GM21737 (cell line): ENCODE results near the gene MYT1.
"Not testable (repeated sequence)": the region's sequence is repeated elsewhere in the genome, so short reads cannot be mapped to it uniquely, and the experiment has no call there.

Experiments used
- ATAC-seq: cut with Tn5 transposase; IDR thresholded peaks from one replicate; pipeline ENCODE4 v1.9.1; 2021; ENCODE audit warnings: mild to moderate bottlenecking, moderate library complexity; ENCODE audit not compliant: unreplicated experiment

Gene MYT1

GRCh38 chr20:64258071-64258823, 94.0 kb downstream of the MYT1 start:
- no peak for ATAC-seq

GRCh38 chr20:64260239-64260638, 96.0 kb downstream of the MYT1 start:
- ATAC-seq: no peak

DNA sequence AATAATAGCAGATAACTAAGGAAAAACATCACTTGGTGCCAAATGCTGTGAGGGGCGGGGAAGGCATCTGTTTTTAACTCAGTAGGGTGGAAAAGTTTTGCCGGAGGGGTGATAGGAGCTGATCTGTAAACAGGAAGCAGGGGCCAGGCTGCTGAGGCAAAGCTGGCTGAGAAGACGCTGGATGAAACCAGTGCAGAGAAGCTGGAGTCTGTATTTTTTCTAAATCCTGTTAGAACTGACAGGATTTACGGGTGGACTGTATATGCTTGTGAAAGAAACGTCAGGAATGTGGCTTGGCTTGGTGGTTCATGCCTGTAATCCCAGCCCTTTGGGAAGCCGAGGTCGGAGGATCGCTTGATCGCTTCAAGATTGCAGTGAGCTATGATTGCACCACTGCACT, 96.9 kb downstream of the MYT1 start:
- ATAC-seq: no peak

- no peak for ATAC-seq
These were observed 99.8 kb downstream of the MYT1 start for GRCh38 chr20:64264091-64264490.

DNA sequence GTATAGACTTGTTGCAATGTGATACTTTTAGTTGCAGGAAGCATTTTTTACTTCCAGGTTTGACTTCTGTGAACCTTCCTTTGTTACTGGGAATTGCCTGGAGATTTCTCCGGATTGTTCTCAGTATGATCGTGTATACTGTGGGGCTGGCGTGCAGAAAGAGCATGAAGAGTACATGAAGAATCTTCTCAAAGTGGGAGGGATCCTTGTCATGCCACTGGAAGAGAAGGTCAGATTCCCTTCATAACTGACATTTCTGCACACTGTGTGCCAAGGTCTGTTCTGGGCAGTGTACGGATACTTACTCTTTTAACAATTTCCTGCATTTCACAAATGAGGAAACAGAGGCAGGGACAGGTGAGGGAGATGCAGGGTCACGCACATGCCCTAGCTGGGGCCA, 100.9 kb downstream of the MYT1 start:
- no peak for ATAC-seq

DNA sequence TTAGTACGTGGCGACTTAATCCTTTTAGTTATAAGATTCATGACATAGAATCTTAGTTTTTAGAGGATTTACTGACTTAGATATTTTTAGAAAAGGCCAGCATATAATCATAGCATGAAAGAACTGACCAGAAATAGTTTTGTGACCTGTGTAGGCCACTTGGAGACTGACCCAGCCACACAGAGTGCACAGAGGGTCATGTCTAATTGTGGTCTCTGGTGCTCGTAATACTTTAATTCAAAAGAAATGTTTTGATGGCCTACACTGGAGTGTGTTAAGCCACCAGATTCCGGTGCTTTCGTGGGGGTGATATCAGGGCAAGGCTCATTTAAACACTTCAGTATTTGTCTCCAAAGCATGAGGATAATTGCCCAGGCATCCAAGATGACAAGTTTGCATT, 102.7 kb downstream of the MYT1 start:
- no peak for ATAC-seq

DNA sequence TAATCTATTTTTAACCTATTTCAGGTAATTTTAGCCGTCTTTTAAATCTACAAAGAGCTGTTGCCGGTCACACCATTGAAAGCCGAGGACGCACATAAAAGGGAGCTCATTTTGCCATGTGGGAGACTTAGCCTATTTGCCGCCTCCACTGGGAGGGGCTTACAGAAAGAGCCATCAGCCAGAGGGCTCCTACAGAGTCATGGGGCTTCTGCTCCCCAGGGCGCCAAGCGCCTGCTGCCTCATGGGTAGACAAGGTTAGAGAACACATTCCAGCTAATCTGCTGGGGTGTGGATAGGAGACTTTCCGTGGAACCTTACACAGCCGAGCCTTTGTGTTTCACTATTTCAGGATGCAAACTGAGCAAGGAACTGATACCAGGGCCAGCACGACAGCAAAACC, 103.9 kb downstream of the MYT1 start:
- no peak for ATAC-seq

DNA sequence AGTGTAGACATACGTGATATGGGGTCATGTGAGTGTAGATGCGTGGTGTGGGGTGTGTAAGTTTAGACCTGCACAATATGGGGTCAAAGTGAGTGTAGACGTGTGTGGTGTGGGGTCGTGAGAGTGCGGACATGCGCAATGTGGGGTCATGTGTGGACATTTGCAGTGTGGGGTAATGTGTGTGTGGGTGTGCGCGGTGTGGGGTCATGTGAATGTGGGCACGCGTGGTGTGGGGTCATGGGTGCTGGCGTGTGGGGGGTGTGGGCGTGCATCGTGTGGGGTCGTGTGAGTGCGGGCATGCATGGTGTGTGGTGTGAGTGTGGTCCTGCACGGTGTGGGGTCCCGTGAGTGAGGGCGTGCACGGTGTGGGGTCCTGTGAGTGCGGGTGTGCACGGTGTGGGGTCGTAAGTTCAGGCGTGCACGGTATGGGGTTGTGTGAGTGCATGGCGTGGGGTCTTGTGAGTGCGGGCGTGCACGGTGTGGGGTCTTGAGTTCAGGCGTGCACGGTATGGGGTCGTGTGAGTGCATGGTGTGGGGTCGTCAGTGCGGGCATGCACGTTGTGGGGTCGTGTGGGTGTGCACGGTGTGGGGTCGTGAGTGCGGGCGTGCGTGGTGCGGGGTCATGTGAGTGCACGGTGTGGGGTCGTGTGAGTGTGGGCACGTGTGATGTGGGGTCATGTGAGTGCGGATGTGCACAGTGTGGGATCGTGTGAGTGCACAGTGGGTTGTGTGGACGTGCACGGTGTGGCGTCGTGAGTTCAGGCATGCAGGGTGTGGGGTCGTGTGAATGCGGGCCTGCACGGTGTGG, 105.6 kb downstream of the MYT1 start:
- ATAC-seq: no peak

DNA sequence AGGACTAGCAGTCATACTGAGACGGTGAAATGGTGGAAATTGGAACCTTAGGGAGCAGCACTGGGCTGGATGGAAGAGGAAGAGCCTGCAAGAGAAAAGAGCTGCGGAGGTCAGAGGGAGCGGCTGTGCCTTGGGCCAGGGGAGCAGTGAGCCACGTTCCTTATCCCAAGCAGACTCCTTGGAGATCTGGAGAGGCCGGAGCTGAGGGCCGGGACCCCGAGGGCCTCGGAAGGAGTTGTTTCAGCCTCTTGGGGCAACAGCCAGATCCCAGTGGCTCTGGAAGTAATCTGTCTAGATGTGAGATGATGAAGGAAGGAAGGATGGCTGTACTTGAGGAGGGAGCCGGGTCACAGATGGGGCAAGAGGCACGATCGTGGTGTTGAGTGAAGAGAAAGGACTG, 107.4 kb downstream of the MYT1 start:
- no peak for ATAC-seq

GRCh38 chr20:64273109-64273508, 108.9 kb downstream of the MYT1 start:
- no peak for ATAC-seq

- ATAC-seq: no peak
These were observed 112.6 kb downstream of the MYT1 start for GRCh38 chr20:64276817-64277216.

DNA sequence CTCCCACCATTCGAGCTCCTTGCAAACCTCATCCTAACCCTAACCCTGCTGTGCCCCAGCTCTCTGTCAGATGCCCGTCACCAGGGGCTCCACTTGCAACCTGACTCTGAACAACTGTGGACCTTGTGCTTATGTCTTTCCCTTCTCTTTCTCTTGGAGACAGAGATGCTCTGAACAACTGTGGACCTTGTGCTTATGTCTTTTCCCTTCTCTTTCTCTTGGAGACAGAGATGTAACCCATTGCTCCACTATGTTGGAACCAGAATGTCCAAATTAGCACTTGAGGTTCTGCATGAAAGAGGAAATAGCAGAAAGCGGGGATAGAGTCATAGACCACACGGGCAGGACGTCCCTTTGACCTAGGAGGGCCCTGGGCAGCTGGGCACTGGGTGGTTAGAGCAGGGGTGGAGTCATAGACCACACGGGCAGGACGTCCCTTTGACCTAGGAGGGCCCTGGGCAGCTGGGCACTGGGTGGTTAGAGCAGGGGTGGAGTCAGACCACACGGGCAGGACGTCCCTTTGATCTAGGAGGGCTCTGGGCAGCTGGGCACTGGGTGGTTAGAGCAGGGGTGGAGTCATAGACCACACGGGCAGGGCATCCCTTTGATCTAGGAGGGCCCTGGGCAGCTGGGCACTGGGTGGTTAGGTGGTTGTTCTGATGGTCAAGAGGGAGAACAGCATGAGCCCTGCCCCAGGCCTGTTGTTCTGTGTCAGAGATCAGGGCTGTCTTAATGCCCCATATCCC, 113.5 kb downstream of the MYT1 start:
- no peak for ATAC-seq

DNA sequence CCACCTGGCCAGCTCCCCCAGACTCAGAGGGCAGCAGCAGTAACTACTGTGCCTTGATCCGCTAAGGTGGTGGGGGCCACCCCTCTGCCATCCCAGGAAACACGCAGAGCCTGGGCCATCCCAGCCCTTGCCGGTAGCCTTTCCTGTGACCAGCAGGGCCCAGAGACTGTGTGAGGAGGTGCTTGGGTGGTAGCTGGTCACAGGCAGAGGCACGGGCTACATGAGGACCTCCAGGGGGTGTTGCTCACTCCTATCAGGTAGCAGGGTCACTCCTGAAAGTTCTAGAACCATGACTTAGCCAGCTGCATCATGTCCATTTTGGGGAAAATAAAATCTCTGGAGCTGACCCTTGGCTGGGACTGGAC, 114.0 kb downstream of the MYT1 start:
- no peak for ATAC-seq

DNA sequence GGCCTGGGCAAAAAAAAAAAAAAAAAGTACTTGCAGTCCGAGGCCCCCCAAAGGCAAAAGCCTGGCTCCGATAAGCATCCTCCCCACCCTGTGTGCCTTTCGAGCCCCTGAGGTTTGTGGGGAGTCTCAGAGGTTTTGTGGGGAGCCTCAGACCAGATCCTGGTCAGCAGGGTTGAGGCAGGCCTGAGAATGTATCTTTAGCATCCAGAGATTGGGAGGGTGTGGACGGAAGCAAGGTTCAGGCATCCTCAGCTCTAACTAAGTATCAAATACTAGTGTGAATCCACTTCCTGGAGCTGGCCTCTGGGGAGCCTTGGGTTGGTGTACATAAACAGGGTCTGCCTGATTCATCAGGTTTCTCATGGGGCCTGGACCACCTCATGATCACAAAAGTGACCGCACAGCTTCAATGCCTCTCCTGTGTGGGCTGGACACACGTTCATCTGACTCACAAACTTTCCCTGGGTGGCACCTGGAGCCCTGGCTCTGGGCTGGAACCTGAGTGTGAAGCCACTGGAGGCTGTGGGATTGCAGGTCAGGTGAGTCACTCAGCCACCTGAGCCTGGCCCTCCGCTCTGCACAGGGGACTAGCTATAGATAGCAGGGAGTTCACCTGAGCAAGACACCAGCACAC, 115.7 kb downstream of the MYT1 start:
- ATAC-seq: no peak

DNA sequence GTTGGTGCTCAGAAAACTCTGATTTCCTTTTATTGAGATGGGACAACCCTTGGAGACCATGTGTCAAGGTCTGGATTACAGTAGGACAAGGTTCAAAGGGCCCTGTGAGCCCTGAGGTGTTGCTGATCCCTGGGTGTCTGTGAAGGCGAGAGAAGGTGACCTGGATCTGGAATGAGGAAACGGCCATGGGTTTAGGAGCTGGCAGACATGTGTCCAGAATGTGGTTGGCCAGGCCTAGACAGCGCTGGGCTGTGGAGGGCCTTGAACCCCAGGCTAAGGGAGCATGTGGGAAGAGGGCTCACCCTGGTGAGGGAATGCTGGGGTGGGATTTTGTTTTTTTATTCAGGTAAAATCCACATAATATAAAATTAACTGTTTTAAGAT, 116.2 kb downstream of the MYT1 start:
- ATAC-seq: no peak

DNA sequence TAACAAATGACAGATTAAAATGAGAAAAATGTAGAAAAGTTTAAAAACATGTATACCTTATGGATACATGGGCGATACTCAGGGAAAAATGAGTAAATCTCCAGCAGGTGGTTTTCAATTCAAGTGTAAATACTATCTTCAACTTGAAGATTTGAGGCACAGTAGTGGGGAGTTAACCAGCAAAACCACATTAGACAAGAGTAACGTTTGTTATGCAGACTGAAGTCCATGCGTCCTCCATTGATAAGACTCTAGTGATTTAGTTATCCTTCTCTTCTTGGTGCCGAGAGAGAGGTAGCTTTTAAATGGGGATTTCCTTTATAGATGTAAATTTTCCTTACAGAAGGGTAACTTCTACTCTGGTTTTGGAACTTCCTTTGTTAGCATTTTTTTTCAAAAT, 119.4 kb downstream of the MYT1 start:
- ATAC-seq: no peak

DNA sequence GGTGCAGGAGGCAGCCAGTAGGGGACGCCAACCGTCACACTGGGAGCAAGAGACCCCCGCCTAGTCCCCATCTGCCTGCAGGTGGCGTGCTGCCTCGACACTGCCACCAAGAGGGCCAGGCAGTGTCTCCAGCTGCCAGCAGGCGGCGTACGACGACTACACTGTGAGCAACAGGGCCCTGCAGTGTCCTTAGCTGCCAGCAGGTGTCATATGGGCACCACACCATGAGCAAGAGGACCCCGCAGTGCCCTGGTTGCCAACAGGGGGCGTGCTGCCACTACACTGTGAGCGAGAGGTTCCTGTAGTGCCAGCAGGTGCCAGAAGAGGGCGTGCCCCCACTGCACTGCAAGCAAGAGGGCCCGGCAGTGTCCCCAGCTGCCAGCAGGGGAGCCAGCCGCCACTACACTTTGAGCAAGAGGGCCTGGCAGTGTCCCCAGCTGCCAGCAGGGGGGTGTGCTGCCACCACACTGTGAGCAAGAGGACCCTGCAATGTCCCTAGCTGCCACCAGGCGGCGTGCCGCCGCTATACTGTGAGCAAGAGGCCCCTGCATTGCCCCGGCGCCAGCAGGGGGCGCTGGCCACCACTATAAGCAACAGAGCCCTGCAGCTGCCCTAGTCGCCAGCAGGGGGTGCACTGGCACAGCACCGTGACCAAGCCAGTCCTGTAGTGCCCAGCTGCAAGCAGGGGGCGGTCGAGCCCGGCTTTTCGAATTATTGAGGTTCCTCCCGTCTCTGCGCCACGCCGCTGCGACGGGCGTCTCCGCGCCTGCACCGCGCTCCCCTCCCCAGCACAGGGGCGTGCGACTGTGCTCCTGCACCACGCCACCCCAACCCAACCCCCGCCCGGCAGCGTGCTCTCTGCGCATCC, 121.6 kb downstream of the MYT1 start:
- peak; percentile 94 for ATAC-seq

GRCh38 chr20:64286447-64287263, 122.4 kb downstream of the MYT1 start:
- ATAC-seq: not testable (repeated sequence)

DNA sequence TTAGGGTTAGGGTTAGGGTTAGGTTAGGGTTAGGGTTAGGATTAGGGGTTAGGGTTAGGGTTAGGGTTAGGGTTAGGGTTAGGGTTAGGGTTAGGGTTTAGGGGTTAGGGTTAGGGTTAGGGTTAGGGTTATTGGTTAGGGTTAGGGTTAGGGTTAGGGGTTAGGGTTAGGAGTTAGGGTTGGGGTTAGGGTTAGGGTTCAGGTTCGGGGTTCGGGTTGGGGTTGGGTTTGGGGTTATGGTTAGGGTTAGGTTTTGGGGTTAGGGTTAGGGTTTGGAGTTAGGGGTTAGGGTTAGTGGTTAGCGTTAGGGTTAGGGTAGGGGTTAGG, 123.0 kb downstream of the MYT1 start:
- not testable (repeated sequence) for ATAC-seq
